IPS-15b (cell line): ENCODE results near the gene ULK4.

Source experiments
- H3K27me3 ChIP-seq: one replicate; pipeline ENCODE4 v1.6.1; 2013; ENCODE audit warnings: low read length; ENCODE audit not compliant: control insufficient read depth, insufficient read depth
- H3K36me3 ChIP-seq: one replicate; pipeline ENCODE4 v1.6.1; 2013; ENCODE audit warnings: low read length; ENCODE audit not compliant: control insufficient read depth, insufficient read depth
- H3K4me1 ChIP-seq: one replicate; pipeline ENCODE4 v1.6.1; 2013; ENCODE audit warnings: mild to moderate bottlenecking, low read length; ENCODE audit not compliant: control insufficient read depth, insufficient read depth
- H3K4me3 ChIP-seq: one replicate; pipeline ENCODE4 v1.5.1; 2013; ENCODE audit warnings: low read depth, low read length
- H3K9ac ChIP-seq: one replicate; pipeline ENCODE4 v1.6.1; 2013; ENCODE audit warnings: low read depth, mild to moderate bottlenecking, low read length
- H3K9me3 ChIP-seq: one replicate; pipeline ENCODE4 v1.6.1; 2013; ENCODE audit warnings: mild to moderate bottlenecking, low read length; ENCODE audit not compliant: control insufficient read depth, insufficient read depth

Gene ULK4

GRCh38 chr3:41526995-41527573 is 434.8 kb downstream of the ULK4 start:
- H3K9ac ChIP-seq = no peak overlapping the region
- H3K4me3 ChIP-seq = no peak overlapping the region
- no peaks in the 10 kb centered on the region for H3K9me3 ChIP-seq
- H3K4me1 ChIP-seq = no peaks in the 10 kb centered on the region
- H3K36me3 ChIP-seq = no peaks in the 10 kb centered on the region
- H3K27me3 ChIP-seq = no peaks in the 10 kb centered on the region

GRCh38 chr3:41525303-41526064 is 436.4 kb downstream of the ULK4 start:
- H3K9ac ChIP-seq = no peak overlapping the region
- H3K4me1 ChIP-seq = no peaks in the 10 kb centered on the region
- no peaks in the 10 kb centered on the region for H3K9me3 ChIP-seq
- no peaks in the 10 kb centered on the region for H3K27me3 ChIP-seq
- no peak overlapping the region for H3K4me3 ChIP-seq
- H3K36me3 ChIP-seq = no peaks in the 10 kb centered on the region

GRCh38 chr3:41523897-41524296 is 438.0 kb downstream of the ULK4 start:
- H3K36me3 ChIP-seq = no peaks in the 10 kb centered on the region

GRCh38 chr3:41522612-41523011 is 439.3 kb downstream of the ULK4 start:
- Histone ChIP-seq H3K36me3 (no peaks in the 10 kb centered on the region), H3K4me1 (peaks cover 5% of the 10 kb centered on the region), H3K9me3 (no peaks in the 10 kb centered on the region), H3K4me3 (no peak overlapping the region), H3K27me3 (no peaks in the 10 kb centered on the region), H3K9ac (no peak overlapping the region)

More at GRCh38 chr3:41523897-41524296, 438.0 kb downstream of the ULK4 start:
- Histone ChIP-seq H3K4me1 (peaks cover under 1% of the 10 kb centered on the region), H3K4me3 (no peak overlapping the region), H3K27me3 (no peaks in the 10 kb centered on the region), H3K9me3 (no peaks in the 10 kb centered on the region), H3K9ac (no peak overlapping the region)

GRCh38 chr3:41521010-41521655 is 440.8 kb downstream of the ULK4 start:
- no peaks in the 10 kb centered on the region for H3K36me3 ChIP-seq
- peaks cover 5% of the 10 kb centered on the region for H3K4me1 ChIP-seq
- H3K4me3 ChIP-seq = no peak overlapping the region
- H3K9me3 ChIP-seq = no peaks in the 10 kb centered on the region
- H3K9ac ChIP-seq = no peak overlapping the region
- no peaks in the 10 kb centered on the region for H3K27me3 ChIP-seq

- no peaks in the 10 kb centered on the region for H3K9me3 ChIP-seq
- H3K27me3 ChIP-seq = no peaks in the 10 kb centered on the region
- no peaks in the 10 kb centered on the region for H3K36me3 ChIP-seq
- peaks cover 5% of the 10 kb centered on the region for H3K4me1 ChIP-seq
- H3K4me3 ChIP-seq = no peak overlapping the region
- H3K9ac ChIP-seq = no peak overlapping the region
These were observed 442.2 kb downstream of the ULK4 start for GRCh38 chr3:41519746-41520145.

- Histone ChIP-seq H3K27me3 (no peaks in the 10 kb centered on the region), H3K36me3 (no peaks in the 10 kb centered on the region), H3K9me3 (no peaks in the 10 kb centered on the region), H3K4me1 (peaks cover 5% of the 10 kb centered on the region), H3K9ac (no peak overlapping the region), H3K4me3 (no peak overlapping the region)
These were observed 443.3 kb downstream of the ULK4 start for GRCh38 chr3:41518626-41519025.

- H3K4me1 ChIP-seq = no peaks in the 10 kb centered on the region
- no peaks in the 10 kb centered on the region for H3K36me3 ChIP-seq
- H3K4me3 ChIP-seq = no peak overlapping the region
- no peak overlapping the region for H3K9ac ChIP-seq
- H3K9me3 ChIP-seq = no peaks in the 10 kb centered on the region
- no peaks in the 10 kb centered on the region for H3K27me3 ChIP-seq
These were observed 453.7 kb downstream of the ULK4 start for GRCh38 chr3:41508063-41508696.

- Histone ChIP-seq H3K4me3 (no peak overlapping the region), H3K9ac (no peak overlapping the region), H3K36me3 (no peaks in the 10 kb centered on the region), H3K27me3 (no peaks in the 10 kb centered on the region), H3K9me3 (no peaks in the 10 kb centered on the region), H3K4me1 (no peaks in the 10 kb centered on the region)
These were observed 454.4 kb downstream of the ULK4 start for GRCh38 chr3:41507336-41508062.

- Histone ChIP-seq H3K36me3 (no peaks in the 10 kb centered on the region), H3K9me3 (no peaks in the 10 kb centered on the region), H3K9ac (no peak overlapping the region), H3K4me1 (no peaks in the 10 kb centered on the region), H3K4me3 (no peak overlapping the region), H3K27me3 (no peaks in the 10 kb centered on the region)
These were observed 457.8 kb downstream of the ULK4 start for GRCh38 chr3:41503998-41504623.

- no peak overlapping the region for H3K9ac ChIP-seq
- H3K36me3 ChIP-seq = no peaks in the 10 kb centered on the region
- H3K4me3 ChIP-seq = no peak overlapping the region
- H3K27me3 ChIP-seq = no peaks in the 10 kb centered on the region
- no peaks in the 10 kb centered on the region for H3K9me3 ChIP-seq
- H3K4me1 ChIP-seq = no peaks in the 10 kb centered on the region
These were observed 459.4 kb downstream of the ULK4 start for GRCh38 chr3:41502481-41502880.
